ENCODE data around the gene BAIAP2L2. TPM values are rescaled to one million over a fixed set of nuclear protein-coding genes. Genes with fewer than 3 reads are reported as not detected.

The BAIAP2L2 gene
- total and polyA plus RNA-seq, 3 experiments from 2014 or later: 0.53 to 0.58 TPM; not detected in 1

DNA sequence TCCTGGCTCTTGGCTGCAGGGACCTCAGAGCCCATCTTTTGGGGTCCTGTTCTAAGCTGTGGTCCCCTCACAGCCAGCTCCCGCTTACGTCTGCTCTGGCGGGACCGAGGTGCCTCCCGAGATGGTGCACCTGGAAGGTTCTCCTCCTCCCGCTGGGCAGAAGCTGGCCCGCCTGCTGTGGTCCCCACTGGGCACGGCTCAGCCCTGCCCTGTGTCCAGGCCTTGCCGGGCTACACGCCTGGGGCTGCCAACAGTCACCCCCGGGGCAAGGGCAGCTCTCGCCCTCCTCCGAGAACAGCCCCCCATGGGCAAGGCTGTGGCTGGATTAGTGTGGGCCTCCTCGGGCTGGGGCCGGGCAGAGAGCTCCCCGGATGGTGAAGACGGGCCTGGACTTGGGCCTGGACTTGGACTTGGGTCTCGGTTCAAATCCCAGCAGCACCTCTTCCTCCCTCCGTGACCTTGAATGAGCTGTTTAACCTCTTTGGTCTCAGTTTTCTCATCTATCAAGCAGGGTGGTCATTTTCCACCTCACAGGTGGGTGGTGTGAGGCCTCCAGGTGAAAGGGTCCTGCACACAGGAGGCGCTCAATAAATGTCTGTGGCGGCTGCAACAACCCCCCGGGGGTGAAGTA, 998 bp downstream of the BAIAP2L2 start:
- no peaks in the 10 kb centered on the region for H3K27me3 ChIP-seq (ENCODE audit: insufficient read depth, low read length, poor library complexity, severe bottlenecking)

DNA sequence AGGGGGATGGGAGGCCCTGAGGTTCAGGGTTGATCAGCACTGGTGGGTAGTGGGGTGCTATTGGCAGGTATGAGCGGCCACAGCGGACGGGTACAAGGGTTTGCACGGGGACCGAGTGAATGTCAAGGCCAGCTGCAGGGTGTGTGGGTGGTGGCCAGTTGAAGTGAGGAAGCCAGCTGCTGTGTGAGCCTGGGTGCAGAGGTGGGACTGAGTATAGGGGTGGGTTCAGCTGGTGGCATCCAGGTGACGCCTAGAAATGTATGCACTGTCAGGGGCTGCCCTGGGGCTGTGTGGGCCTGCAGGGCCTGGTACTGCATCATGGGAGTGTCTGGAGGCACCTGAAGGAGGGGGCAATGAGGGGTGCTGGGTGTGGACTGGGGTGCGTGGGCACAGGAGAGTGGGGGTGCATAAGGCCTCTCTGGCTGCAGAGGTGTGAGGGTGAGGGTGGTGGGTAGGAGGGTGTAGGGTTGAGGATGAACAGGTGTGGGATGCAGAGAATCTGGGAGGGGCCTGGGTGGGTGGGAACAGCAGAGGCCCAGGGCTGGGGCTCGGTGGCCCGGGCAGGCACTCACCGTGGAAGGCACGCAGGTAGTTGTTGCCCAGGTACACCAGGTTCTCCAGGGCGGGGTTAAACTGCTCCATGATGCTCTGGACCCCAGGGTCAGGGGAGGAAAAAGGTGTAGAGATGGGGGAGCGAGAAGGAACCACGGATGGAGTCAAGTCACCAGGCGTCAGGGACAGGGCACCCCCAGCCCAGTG, 1.7 kb downstream of the BAIAP2L2 start:
- peak in 1 of 5 donors; percentile 41 for DNase-seq
- Histone ChIP-seq H3K9me3 (ENCODE audit: low read length) (no peaks in the 10 kb centered on the region), H3K4me3 (ENCODE audit: low read length) (no peak overlapping the region), H3K36me3 (ENCODE audit: insufficient read depth, low read length) (no peaks in the 10 kb centered on the region), H3K27ac (ENCODE audit: low read depth, low read length) (no peak overlapping the region), H3K4me1 (ENCODE audit: insufficient read depth, low read length) (no peaks in the 10 kb centered on the region), H3K27me3 (ENCODE audit: insufficient read depth, low read length, poor library complexity, severe bottlenecking) (no peaks in the 10 kb centered on the region)
- H3K9me3 Mint-ChIP-seq: peaks cover 0 to 2% (median 0%) of the 10 kb centered on the region in 5 donors
- H3K27me3 Mint-ChIP-seq: no peaks in the 10 kb centered on the region
- peaks cover 17 to 20% (median 20%) of the 10 kb centered on the region in 3 donors for H3K4me1 Mint-ChIP-seq
- H3K4me3 Mint-ChIP-seq: peak overlapping the region in 1 of 7 donors; percentile 35
- POLR2A ChIA-PET: no interaction called here
- CTCF ChIA-PET: interaction anchor here (2.1 kb wide), 1 partner anchor 122 kb away, joined by 4 read pairs; no protein-coding TSS in a partner anchor
- H3K36me3 Mint-ChIP-seq: peaks cover 0 to 9% (median 2%) of the 10 kb centered on the region in 3 donors
- peak overlapping the region in 5 of 8 donors; percentile 51 to 95 (median 76) for H3K27ac Mint-ChIP-seq

More for the DNA sequence above, 998 bp downstream of the BAIAP2L2 start:
- CTCF ChIA-PET: interaction anchor here (2.1 kb wide), 1 partner anchor 121 kb away, joined by 4 read pairs; no protein-coding TSS in a partner anchor
- peaks cover 0 to 2% (median 0%) of the 10 kb centered on the region in 5 donors for H3K9me3 Mint-ChIP-seq
- H3K4me1 ChIP-seq (ENCODE audit: insufficient read depth, low read length): no peaks in the 10 kb centered on the region
- H3K27ac Mint-ChIP-seq: peak overlapping the region in 7 of 8 donors; percentile 71 to 92 (median 81)
- H3K27me3 Mint-ChIP-seq: no peaks in the 10 kb centered on the region
- peaks cover 3 to 11% (median 4%) of the 10 kb centered on the region in 3 donors for H3K36me3 Mint-ChIP-seq
- no peak overlapping the region for H3K27ac ChIP-seq (ENCODE audit: low read depth, low read length)
- no peak overlapping the region for H3K4me3 ChIP-seq (ENCODE audit: low read length)
- peak overlapping the region in 4 of 7 donors; percentile 52 to 72 (median 60) for H3K4me3 Mint-ChIP-seq
- POLR2A ChIA-PET: no interaction called here
- H3K9me3 ChIP-seq (ENCODE audit: low read length): no peaks in the 10 kb centered on the region
- peak in 3 of 5 donors; percentile 13 to 53 (median 17) for DNase-seq
- no peaks in the 10 kb centered on the region for H3K36me3 ChIP-seq (ENCODE audit: insufficient read depth, low read length)
- peaks cover 15 to 17% (median 16%) of the 10 kb centered on the region in 3 donors for H3K4me1 Mint-ChIP-seq

DNA sequence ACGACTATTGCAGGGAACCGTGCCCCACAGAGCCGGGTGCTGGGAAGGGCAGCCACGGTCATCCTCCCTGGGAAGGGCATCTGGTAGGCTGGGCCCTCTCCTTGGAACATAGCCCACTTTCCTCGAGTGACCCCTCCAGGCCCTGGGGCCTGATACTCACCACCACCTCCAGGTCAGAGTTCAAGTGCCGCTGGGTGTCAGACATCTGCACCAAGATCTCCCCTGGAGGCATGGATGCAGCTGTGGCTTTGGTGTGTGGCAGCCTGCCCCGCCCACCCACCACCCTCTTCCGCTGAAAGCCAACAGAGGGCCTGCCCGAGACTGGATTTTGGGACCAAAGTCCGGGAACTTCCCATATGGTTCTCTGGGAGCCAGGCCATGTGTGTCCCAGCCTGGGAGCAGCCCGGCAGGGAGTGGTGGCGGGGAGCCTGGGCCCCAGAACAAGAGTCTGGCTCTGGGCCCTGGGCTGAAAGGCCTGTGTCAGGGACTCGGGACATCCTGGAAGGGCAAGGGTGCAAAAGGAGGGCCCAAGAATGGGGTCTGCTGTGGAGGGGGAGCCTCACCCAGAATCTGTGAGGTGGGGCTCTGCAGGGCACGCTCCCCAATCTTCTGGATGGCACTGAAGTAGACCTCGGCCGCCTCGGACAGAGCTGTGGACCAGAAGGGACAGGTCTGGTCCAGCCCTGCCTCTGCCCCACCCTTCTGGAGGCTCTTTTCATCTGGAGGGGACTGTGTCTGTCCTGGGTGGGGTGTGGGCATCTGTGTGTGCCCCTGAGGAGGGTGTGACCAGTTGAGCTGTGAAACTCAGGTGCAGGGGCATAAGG, 2.6 kb downstream of the BAIAP2L2 start:
- Histone ChIP-seq H3K36me3 (ENCODE audit: insufficient read depth, low read length) (no peaks in the 10 kb centered on the region), H3K9me3 (ENCODE audit: low read length) (no peaks in the 10 kb centered on the region), H3K4me1 (ENCODE audit: insufficient read depth, low read length) (no peaks in the 10 kb centered on the region), H3K27ac (ENCODE audit: low read depth, low read length) (no peak overlapping the region), H3K27me3 (ENCODE audit: insufficient read depth, low read length, poor library complexity, severe bottlenecking) (no peaks in the 10 kb centered on the region), H3K4me3 (ENCODE audit: low read length) (no peak overlapping the region)
- Mint-ChIP-seq H3K27ac (peak overlapping the region in 4 of 8 donors; percentile 72 to 89 (median 78)), H3K4me3 (peak overlapping the region in 1 of 7 donors; percentile 8), H3K27me3 (no peaks in the 10 kb centered on the region), H3K9me3 (peaks cover 0 to 2% (median 0%) of the 10 kb centered on the region in 5 donors), H3K4me1 (peaks cover 20 to 24% (median 23%) of the 10 kb centered on the region in 3 donors), H3K36me3 (peaks cover 0 to 7% (median 2%) of the 10 kb centered on the region in 3 donors)
- ChIA-PET POLR2A (no interaction called here), CTCF (interaction anchor here (1.4 kb wide), 1 partner anchor 55 kb away, joined by 3 read pairs; no protein-coding TSS in a partner anchor)
- no peak for DNase-seq

DNA sequence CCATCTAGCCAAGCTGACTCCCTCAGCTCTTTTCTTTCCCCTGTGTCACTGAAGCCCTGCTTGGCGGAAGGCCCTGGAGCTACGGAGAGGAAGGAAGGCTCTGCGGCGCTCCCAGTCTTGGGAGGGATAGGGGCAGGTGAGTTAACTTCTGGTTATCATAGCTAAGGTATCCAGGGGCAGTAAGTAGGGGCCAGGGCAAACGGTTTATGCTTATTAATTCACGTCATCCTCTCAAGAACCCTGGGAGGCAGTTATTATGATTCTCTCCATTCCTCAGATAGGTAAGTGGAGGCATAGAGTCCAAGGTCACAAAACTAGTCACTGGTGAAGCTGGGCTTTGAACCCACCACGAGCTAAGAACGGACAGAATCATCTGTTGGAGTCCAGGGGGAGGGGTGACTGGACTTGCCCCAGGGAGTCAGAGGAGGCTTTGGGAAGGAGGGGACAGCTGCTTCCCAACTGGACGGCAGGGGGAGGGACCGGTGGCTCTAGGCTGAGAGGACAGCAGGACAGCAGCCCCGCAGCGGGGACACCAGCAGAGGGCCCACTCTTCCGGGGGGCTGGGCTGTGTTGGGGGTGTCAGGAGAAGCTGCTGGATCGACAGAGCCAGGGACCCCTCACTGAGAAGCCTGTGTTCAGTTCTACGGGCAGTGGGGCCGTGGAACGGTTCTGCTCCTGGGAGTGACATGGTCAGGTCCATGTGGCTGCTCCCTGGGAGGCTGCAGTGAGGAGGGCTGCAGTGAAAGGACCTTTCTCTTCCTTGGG, 3.5 kb downstream of the BAIAP2L2 start:
- H3K4me1 Mint-ChIP-seq: peaks cover 20 to 24% (median 23%) of the 10 kb centered on the region in 3 donors
- POLR2A ChIA-PET: no interaction called here
- no peaks in the 10 kb centered on the region for H3K27me3 ChIP-seq (ENCODE audit: insufficient read depth, low read length, poor library complexity, severe bottlenecking)
- CTCF ChIA-PET: interaction anchor here (0.5 to 1.4 kb wide), 2 partner anchors 39 to 54 kb away, joined by 3 read pairs; no protein-coding TSS in a partner anchor
- peaks cover 0 to 2% (median 0%) of the 10 kb centered on the region in 5 donors for H3K9me3 Mint-ChIP-seq
- no peaks in the 10 kb centered on the region for H3K4me1 ChIP-seq (ENCODE audit: insufficient read depth, low read length)
- peak overlapping the region in 1 of 7 donors; percentile 58 for H3K4me3 Mint-ChIP-seq
- peaks cover 0 to 5% (median 0%) of the 10 kb centered on the region in 3 donors for H3K36me3 Mint-ChIP-seq
- no peaks in the 10 kb centered on the region for H3K27me3 Mint-ChIP-seq
- no peak overlapping the region for H3K27ac ChIP-seq (ENCODE audit: low read depth, low read length)
- peak overlapping the region in 1 of 8 donors; percentile 72 for H3K27ac Mint-ChIP-seq
- no peak for DNase-seq
- no peaks in the 10 kb centered on the region for H3K36me3 ChIP-seq (ENCODE audit: insufficient read depth, low read length)
- H3K9me3 ChIP-seq (ENCODE audit: low read length): no peaks in the 10 kb centered on the region
- no peak overlapping the region for H3K4me3 ChIP-seq (ENCODE audit: low read length)

DNA sequence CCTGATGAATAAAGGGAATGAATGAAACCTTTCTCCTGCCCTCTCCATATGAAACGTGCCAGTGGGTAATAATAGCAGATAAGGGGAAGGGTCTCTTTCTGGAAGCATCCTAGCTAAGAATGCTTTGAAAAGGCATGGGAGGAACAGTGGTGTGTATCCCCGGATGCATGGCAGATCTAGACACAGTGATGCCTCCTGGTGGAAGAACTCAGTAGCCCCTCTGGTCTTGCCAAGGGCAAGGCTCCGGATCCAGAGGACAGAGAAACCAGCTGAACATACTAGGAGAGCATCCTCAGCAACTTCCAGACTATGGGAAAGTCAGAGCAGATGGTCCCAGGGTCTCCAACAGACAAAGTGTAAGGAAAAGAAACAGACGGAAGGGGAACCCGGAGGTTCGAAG, 6.4 kb downstream of the BAIAP2L2 start:
- peak overlapping the region in 5 of 8 donors; percentile 14 to 67 (median 43) for H3K27ac Mint-ChIP-seq
- Histone ChIP-seq H3K27ac (ENCODE audit: low read depth, low read length) (no peak overlapping the region), H3K4me3 (ENCODE audit: low read length) (no peak overlapping the region), H3K9me3 (ENCODE audit: low read length) (no peaks in the 10 kb centered on the region), H3K4me1 (ENCODE audit: insufficient read depth, low read length) (no peaks in the 10 kb centered on the region), H3K36me3 (ENCODE audit: insufficient read depth, low read length) (no peaks in the 10 kb centered on the region), H3K27me3 (ENCODE audit: insufficient read depth, low read length, poor library complexity, severe bottlenecking) (no peaks in the 10 kb centered on the region)
- H3K36me3 Mint-ChIP-seq: peaks cover 0 to 5% (median 0%) of the 10 kb centered on the region in 3 donors
- DNase-seq: no peak
- CTCF ChIA-PET: interaction anchor here (1.9 kb wide), 1 partner anchor 52 kb away, joined by 4 read pairs; no protein-coding TSS in a partner anchor
- H3K27me3 Mint-ChIP-seq: no peaks in the 10 kb centered on the region
- H3K4me3 Mint-ChIP-seq: peak overlapping the region in 2 of 7 donors; percentile 38 to 68
- peaks cover 0 to 2% (median 0%) of the 10 kb centered on the region in 5 donors for H3K9me3 Mint-ChIP-seq
- POLR2A ChIA-PET: no interaction called here
- H3K4me1 Mint-ChIP-seq: peaks cover 22 to 30% (median 23%) of the 10 kb centered on the region in 3 donors

DNA sequence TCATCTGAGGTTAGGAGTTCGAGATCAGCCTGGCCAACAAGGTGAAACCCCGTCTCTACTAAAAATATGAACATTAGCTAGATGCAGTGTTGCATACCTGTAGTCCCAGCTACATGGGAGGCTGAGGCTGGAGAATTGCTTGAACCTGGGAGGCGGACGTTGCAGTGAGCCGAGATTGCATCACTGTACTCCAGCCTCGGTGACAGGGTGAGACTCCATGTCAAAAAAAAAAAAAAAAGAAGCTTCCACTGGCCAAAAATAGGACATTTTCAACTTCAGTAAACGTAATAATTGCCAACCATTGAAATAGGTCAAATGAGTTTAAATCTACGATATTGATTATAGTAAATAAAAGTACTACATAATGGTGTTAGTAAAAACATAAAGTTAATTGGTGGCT, 6.8 kb downstream of the BAIAP2L2 start:
- ChIA-PET POLR2A (interaction anchor here (0.7 kb wide), 1 partner anchor 66 kb away, joined by 7 read pairs; no protein-coding TSS in a partner anchor), CTCF (interaction anchor here (1.9 kb wide), 1 partner anchor 52 kb away, joined by 4 read pairs; no protein-coding TSS in a partner anchor)
- Mint-ChIP-seq H3K36me3 (peaks cover 0 to 5% (median 0%) of the 10 kb centered on the region in 3 donors), H3K27me3 (no peaks in the 10 kb centered on the region), H3K4me3 (no peak overlapping the region), H3K4me1 (peaks cover 22 to 30% (median 23%) of the 10 kb centered on the region in 3 donors), H3K9me3 (peaks cover 0 to 2% (median 0%) of the 10 kb centered on the region in 5 donors), H3K27ac (peak overlapping the region in 2 of 8 donors; percentile 14 to 43)
- no peaks in the 10 kb centered on the region for H3K4me1 ChIP-seq (ENCODE audit: insufficient read depth, low read length)
- no peak overlapping the region for H3K4me3 ChIP-seq (ENCODE audit: low read length)
- no peak for DNase-seq
- H3K27me3 ChIP-seq (ENCODE audit: insufficient read depth, low read length, poor library complexity, severe bottlenecking): no peaks in the 10 kb centered on the region
- H3K27ac ChIP-seq (ENCODE audit: low read depth, low read length): no peak overlapping the region
- no peaks in the 10 kb centered on the region for H3K9me3 ChIP-seq (ENCODE audit: low read length)
- H3K36me3 ChIP-seq (ENCODE audit: insufficient read depth, low read length): no peaks in the 10 kb centered on the region
